ENCODE results near the gene CIDEB. TPM values are rescaled to one million over a fixed set of nuclear protein-coding genes. Genes with fewer than 3 reads are reported as not detected.

CIDEB gene
- total RNA-seq, 2 donors from 2014 or later = 0.97 to 3.1 TPM

- Mint-ChIP-seq H3K27me3 (ENCODE audit: insufficient read depth) (peaks cover 58% of the 10 kb centered on the region), H3K4me1 (peaks cover 2% of the 10 kb centered on the region), H3K9me3 (no peaks in the 10 kb centered on the region), H3K4me3 (no peak overlapping the region), H3K27ac (no peak overlapping the region), H3K36me3 (ENCODE audit: low read depth) (peaks cover 1% of the 10 kb centered on the region)
- Histone ChIP-seq H3K4me1 (ENCODE audit: control insufficient read depth, insufficient read depth, low read length) (no peaks in the 10 kb centered on the region), H3K9ac (ENCODE audit: extremely low read depth, low read length, poor library complexity, severe bottlenecking) (no peak overlapping the region), H3K36me3 (ENCODE audit: control insufficient read depth, insufficient read depth, low read length) (no peaks in the 10 kb centered on the region), H3K27ac (ENCODE audit: low read depth, low read length) (no peak overlapping the region), H3K9me3 (ENCODE audit: control insufficient read depth, low read length) (no peaks in the 10 kb centered on the region), H3K27me3 (ENCODE audit: control insufficient read depth, insufficient read depth, low read length, poor library complexity, severe bottlenecking) (peaks cover 7% of the 10 kb centered on the region), H3K4me3 (ENCODE audit: low read length) (no peak overlapping the region)
- no peak for DNase-seq
- WGBS, 2 experiments (ENCODE audit: insufficient coverage in 1 of 2, insufficient read length in 1 of 2) = 91 to 98% methylated on average over 6 to 10 of the region's 10 CpGs
- TF ChIP-seq CTCF (conservative IDR thresholded peaks at IDR 0.05) = no peak
Measured at GRCh38 chr14:24315243-24315806, 7.5 kb upstream of the CIDEB start.

- H3K9me3 ChIP-seq (ENCODE audit: control insufficient read depth, low read length) = no peaks in the 10 kb centered on the region
- H3K4me1 ChIP-seq (ENCODE audit: control insufficient read depth, insufficient read depth, low read length) = no peaks in the 10 kb centered on the region
- Mint-ChIP-seq H3K4me1 (peaks cover 2% of the 10 kb centered on the region), H3K36me3 (ENCODE audit: low read depth) (peaks cover 5% of the 10 kb centered on the region), H3K9me3 (no peaks in the 10 kb centered on the region), H3K27me3 (ENCODE audit: insufficient read depth) (peaks cover 50% of the 10 kb centered on the region), H3K27ac (no peak overlapping the region), H3K4me3 (no peak overlapping the region)
- H3K27ac ChIP-seq (ENCODE audit: low read depth, low read length) = no peak overlapping the region
- H3K27me3 ChIP-seq (ENCODE audit: control insufficient read depth, insufficient read depth, low read length, poor library complexity, severe bottlenecking) = peaks cover 6% of the 10 kb centered on the region
- no peaks in the 10 kb centered on the region for H3K36me3 ChIP-seq (ENCODE audit: control insufficient read depth, insufficient read depth, low read length)
- WGBS, 2 experiments (ENCODE audit: insufficient coverage in 1 of 2, insufficient read length in 1 of 2) = 93 to 100% methylated on average over 3 to 5 of the region's 5 CpGs
- TF ChIP-seq CTCF (conservative IDR thresholded peaks at IDR 0.05) = no peak
- no peak for DNase-seq
- H3K4me3 ChIP-seq (ENCODE audit: low read length) = no peak overlapping the region
- H3K9ac ChIP-seq (ENCODE audit: extremely low read depth, low read length, poor library complexity, severe bottlenecking) = no peak overlapping the region
Measured at GRCh38 chr14:24314377-24315193, 6.8 kb upstream of the CIDEB start.

- Mint-ChIP-seq H3K27me3 (ENCODE audit: insufficient read depth) (peaks cover 43% of the 10 kb centered on the region), H3K9me3 (no peaks in the 10 kb centered on the region), H3K4me1 (peaks cover 2% of the 10 kb centered on the region), H3K36me3 (ENCODE audit: low read depth) (peaks cover 5% of the 10 kb centered on the region), H3K4me3 (no peak overlapping the region), H3K27ac (no peak overlapping the region)
- H3K4me3 ChIP-seq (ENCODE audit: low read length) = no peak overlapping the region
- no peak for TF ChIP-seq CTCF (conservative IDR thresholded peaks at IDR 0.05)
- H3K27me3 ChIP-seq (ENCODE audit: control insufficient read depth, insufficient read depth, low read length, poor library complexity, severe bottlenecking) = no peaks in the 10 kb centered on the region
- H3K9me3 ChIP-seq (ENCODE audit: control insufficient read depth, low read length) = no peaks in the 10 kb centered on the region
- peaks cover 6% of the 10 kb centered on the region for H3K36me3 ChIP-seq (ENCODE audit: control insufficient read depth, insufficient read depth, low read length)
- no peak for DNase-seq
- no peaks in the 10 kb centered on the region for H3K4me1 ChIP-seq (ENCODE audit: control insufficient read depth, insufficient read depth, low read length)
- WGBS, 2 experiments (ENCODE audit: insufficient coverage in 1 of 2, insufficient read length in 1 of 2) = 83 to 85% methylated on average over 1 to 2 of the region's 2 CpGs
- no peak overlapping the region for H3K9ac ChIP-seq (ENCODE audit: extremely low read depth, low read length, poor library complexity, severe bottlenecking)
- H3K27ac ChIP-seq (ENCODE audit: low read depth, low read length) = no peak overlapping the region
Measured at GRCh38 chr14:24313913-24314312, 6.1 kb upstream of the CIDEB start.

Data from endodermal cell (in vitro differentiated cells).